Right renal pelvis (tissue), 4 donors: ENCODE measurements around the gene MBNL3. TPM values are rescaled to one million over a fixed set of nuclear protein-coding genes. Genes with fewer than 3 reads are reported as not detected.

Experiments used
- DNase-seq, 4 donors: peaks; one replicate each; pipeline ENCODE4 v3.0.0-alpha.2; 2013; ENCODE audit warnings: low read depth in 4 of 4, low spot score in 3 of 4, missing footprints in 1 of 4
- polyA plus RNA-seq, 4 donors: library from polyadenylated mRNA; unstranded; fragments of 120-200 nt; gene quantifications; one replicate each; pipeline ENCODE4 v1.2.1, GENCODE V29; 2013; ENCODE audit not compliant: insufficient read length in 4 of 4

The MBNL3 gene
- polyA plus RNA-seq, 4 donors: 28.9 to 33.5 (median 32.8) TPM

GRCh38 chrX:132425744-132426318 lies 63.0 kb downstream of the MBNL3 start:
- DNase-seq: no peak

- no peak for DNase-seq
These were observed 65.5 kb downstream of the MBNL3 start for GRCh38 chrX:132423323-132423722.

- DNase-seq: no peak
These were observed 73.8 kb downstream of the MBNL3 start for GRCh38 chrX:132415012-132415411.

GRCh38 chrX:132414404-132414803 lies 74.4 kb downstream of the MBNL3 start:
- no peak for DNase-seq

- DNase-seq: no peak
These were observed 75.4 kb downstream of the MBNL3 start for GRCh38 chrX:132413459-132413858.

GRCh38 chrX:132412208-132412607 lies 76.6 kb downstream of the MBNL3 start:
- DNase-seq: no peak

- DNase-seq: no peak
These were observed 77.4 kb downstream of the MBNL3 start for GRCh38 chrX:132411310-132411977.

GRCh38 chrX:132409780-132410556 lies 78.9 kb downstream of the MBNL3 start:
- DNase-seq: no peak

- no peak for DNase-seq
These were observed 81.1 kb downstream of the MBNL3 start for GRCh38 chrX:132407691-132408090.

GRCh38 chrX:132406106-132406505 lies 82.7 kb downstream of the MBNL3 start:
- no peak for DNase-seq

GRCh38 chrX:132404266-132404665 lies 84.6 kb downstream of the MBNL3 start:
- DNase-seq: no peak

GRCh38 chrX:132401935-132402334 lies 86.9 kb downstream of the MBNL3 start:
- DNase-seq: no peak

GRCh38 chrX:132400706-132401105 lies 88.1 kb downstream of the MBNL3 start:
- DNase-seq: no peak

- DNase-seq: no peak
These were observed 93.2 kb downstream of the MBNL3 start for GRCh38 chrX:132395645-132396044.

- no peak for DNase-seq
These were observed 93.8 kb downstream of the MBNL3 start for GRCh38 chrX:132395026-132395425.

GRCh38 chrX:132394591-132394990 lies 94.2 kb downstream of the MBNL3 start:
- DNase-seq: no peak

- no peak for DNase-seq
These were observed 94.8 kb downstream of the MBNL3 start for GRCh38 chrX:132393992-132394391.

GRCh38 chrX:132393485-132393884 lies 95.4 kb downstream of the MBNL3 start:
- no peak for DNase-seq

GRCh38 chrX:132393085-132393484 lies 95.8 kb downstream of the MBNL3 start:
- no peak for DNase-seq

- DNase-seq: no peak
These were observed 98.0 kb downstream of the MBNL3 start for GRCh38 chrX:132390792-132391191.

GRCh38 chrX:132389480-132389879 lies 99.4 kb downstream of the MBNL3 start:
- DNase-seq: no peak

- DNase-seq: no peak
These were observed 100.5 kb downstream of the MBNL3 start for GRCh38 chrX:132388371-132388770.
